Measurements from ENCODE around the gene SULT1A1.
"Not testable (repeated sequence)": the region's sequence is repeated elsewhere in the genome, so short reads cannot be mapped to it uniquely, and the experiment has no call there.

The SULT1A1 gene

DNA sequence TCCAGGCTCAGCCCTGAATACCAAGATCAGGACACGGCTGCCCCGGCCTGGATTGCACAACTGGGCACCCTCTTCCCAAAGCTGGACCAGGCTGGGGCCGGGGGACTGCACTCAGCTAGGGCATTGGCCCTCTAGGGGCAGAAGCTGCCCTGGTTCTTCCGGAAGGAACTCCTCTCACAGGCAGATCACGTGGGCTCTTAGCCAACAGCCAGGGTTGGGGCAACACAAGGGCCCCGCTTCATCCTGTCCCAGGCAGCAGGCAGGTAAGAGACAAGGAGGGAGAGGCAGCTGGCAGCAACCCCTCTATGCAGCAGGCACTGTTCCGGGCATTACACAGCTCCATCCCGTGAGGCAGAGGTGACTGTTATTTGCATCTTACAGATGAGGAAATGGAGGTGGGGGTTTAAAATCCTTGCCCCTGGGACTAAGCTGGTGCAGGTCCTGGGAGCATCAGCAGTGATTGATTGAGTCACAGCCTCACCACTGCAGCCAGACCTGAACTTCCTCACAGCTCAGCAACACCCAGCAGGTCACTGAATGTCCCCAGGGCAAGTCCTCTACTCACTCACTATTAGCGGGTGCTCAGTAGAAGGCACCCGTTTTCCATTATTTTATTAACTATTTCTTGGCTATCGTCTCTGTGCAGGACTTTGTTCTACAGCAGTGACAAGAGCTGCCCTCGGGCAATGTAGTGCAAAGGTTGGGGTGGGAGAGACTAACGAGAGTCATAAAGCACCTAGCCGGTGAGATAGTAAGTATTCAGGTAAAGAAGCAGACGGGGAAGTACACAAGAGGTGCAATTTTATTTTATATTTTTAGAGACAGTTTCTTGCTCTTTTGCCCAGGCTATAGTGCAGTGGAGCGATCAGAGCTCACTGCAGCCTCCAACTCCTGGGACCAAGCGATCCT lies 10.2 kb downstream of the SULT1A1 start:
- not testable (repeated sequence) for H3K4me1 ChIP-seq (ENCODE audit: control insufficient read depth, insufficient read depth, low read length); H3K9ac ChIP-seq (ENCODE audit: low read length in 2 of 2); H3K36me3 ChIP-seq (ENCODE audit: control insufficient read depth in 2 of 2, insufficient read depth in 2 of 2, low read length in 2 of 2); H3K4me3 ChIP-seq (ENCODE audit: low read length in 2 of 2); H3K27ac ChIP-seq (ENCODE audit: low read length); H3K9me3 ChIP-seq (ENCODE audit: control insufficient read depth in 2 of 2, low read length in 2 of 2)
- peaks cover 0 to 15% of the 10 kb centered on the region in 2 donors for H3K27me3 ChIP-seq (ENCODE audit: control insufficient read depth in 1 of 2, insufficient read depth in 2 of 2, low read length in 2 of 2)

DNA sequence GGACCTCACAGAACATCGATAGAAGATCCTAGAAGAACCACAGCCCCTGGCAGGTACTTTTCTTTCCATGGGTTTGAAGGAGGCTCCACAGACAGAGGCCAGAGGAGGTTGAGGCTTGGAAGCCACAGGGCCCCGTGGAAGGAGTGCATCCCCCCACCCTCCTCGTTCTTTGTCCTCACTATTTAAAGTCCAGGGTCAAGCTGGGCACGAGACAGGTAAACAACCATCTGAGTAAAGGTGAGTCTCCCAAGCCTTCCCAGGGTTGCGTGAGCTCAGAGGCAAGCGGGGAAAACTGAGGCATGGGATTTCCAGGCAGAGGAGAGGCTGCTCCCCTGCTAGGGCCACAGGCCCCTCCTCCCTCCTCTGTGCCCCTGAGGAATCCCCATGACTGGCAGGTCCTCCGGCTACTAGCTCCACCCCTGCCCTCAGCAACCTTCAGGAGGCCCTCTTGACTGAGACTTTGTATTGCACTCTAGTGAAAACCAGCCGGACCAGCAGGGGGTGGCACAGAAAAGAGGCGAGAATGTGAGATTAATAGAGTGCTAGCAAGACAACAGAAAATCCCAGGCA lies 12.1 kb downstream of the SULT1A1 start:
- no peaks in the 10 kb centered on the region for H3K36me3 ChIP-seq (ENCODE audit: control insufficient read depth in 2 of 2, insufficient read depth in 2 of 2, low read length in 2 of 2)
- H3K9me3 ChIP-seq (ENCODE audit: control insufficient read depth in 2 of 2, low read length in 2 of 2), result no peaks in the 10 kb centered on the region
- H3K4me3 ChIP-seq (ENCODE audit: low read length in 2 of 2), result no peak overlapping the region
- H3K9ac ChIP-seq (ENCODE audit: low read length in 2 of 2), result no peak overlapping the region
- H3K27ac ChIP-seq (ENCODE audit: low read length), result no peak overlapping the region
- H3K27me3 ChIP-seq (ENCODE audit: control insufficient read depth in 1 of 2, insufficient read depth in 2 of 2, low read length in 2 of 2), result peaks cover 0 to 6% of the 10 kb centered on the region in 2 donors
- no peaks in the 10 kb centered on the region for H3K4me1 ChIP-seq (ENCODE audit: control insufficient read depth, insufficient read depth, low read length)

DNA sequence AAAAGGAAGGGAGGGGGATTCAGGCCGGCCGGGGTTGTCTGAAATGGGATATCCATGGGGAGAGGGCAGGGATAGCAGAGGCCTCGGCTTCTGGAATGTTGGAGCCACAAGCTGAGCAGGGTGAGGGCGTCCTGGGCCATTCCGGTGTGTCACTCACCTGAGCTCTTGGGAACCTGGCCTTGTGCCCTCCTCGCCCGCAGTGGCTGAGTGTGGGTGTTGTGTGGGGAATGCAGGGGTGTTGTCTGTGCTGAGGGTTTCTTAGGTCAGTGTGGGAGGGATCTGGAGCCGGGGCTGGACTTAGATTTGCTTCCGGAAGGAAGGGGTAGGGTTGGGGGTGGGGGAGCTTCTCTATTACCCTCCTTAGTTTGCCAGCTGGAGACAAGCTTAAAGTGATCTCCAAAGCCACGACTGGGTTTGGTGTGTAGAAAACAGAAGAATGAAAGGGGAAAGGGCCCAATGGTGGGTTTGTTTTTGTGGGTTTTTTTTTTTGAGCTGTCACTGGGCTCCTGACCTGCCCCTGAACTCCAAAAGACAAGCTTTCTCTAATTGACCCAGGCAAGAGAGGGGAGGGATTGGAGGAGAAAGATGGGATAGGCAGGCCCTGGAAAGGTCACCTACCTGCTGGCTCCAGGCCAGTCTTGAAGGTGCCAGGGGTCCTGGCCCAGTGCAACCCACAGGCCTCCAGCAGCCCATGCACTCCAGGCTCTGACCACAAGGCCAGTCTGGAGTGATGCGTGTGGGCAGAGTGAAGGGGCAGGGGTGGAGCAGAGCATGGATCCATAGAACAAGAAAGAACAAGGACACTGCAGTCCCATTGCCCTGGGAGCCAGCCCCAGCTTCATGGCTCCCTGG lies 12.8 kb downstream of the SULT1A1 start, which contains the start of gene SULT1A2:
Gene SULT1A2 (minus strand): TSS at position 211 of the 852 bp plus-strand sequence. CDS start 1,120 bp downstream, outside the sequence.
- no peaks in the 10 kb centered on the region for H3K4me1 ChIP-seq (ENCODE audit: control insufficient read depth, insufficient read depth, low read length)
- H3K36me3 ChIP-seq (ENCODE audit: control insufficient read depth in 2 of 2, insufficient read depth in 2 of 2, low read length in 2 of 2), result no peaks in the 10 kb centered on the region
- no peak within 1 kb of the TSS for H3K9ac ChIP-seq (ENCODE audit: low read length in 2 of 2)
- no peaks in the 10 kb centered on the region for H3K9me3 ChIP-seq (ENCODE audit: control insufficient read depth in 2 of 2, low read length in 2 of 2)
- H3K27me3 ChIP-seq (ENCODE audit: control insufficient read depth in 1 of 2, insufficient read depth in 2 of 2, low read length in 2 of 2), result peaks cover 0 to 6% of the 10 kb centered on the region in 2 donors
- peak within 1 kb of the TSS in 1 of 2 donors; percentile 49 for H3K4me3 ChIP-seq (ENCODE audit: low read length in 2 of 2)
- H3K27ac ChIP-seq (ENCODE audit: low read length), result no peak within 1 kb of the TSS

DNA sequence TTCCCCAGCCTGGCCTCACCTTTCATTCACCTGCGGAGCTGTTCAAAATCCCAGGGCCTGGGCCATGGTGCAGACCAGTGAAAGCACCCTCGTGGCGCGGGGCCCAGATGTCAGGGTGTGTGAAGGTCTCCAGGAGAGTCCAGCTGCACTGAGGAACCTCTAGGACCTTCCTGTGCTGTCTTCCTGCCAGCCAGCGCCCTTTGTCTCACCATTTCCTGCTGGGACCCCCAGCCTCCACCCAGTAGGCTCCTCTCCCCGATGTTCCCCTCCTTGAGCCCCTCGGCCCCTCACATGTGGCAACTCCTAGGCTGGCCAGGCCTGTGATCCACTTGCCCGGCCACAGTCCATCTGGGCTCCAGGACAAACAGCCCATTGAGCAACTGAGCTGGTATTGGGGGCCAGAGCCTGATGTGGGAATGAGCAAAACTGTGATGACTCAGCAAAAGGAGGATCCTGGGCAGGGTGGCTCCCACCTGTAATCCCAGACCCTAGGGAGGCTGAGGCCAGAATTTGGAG lies 13.7 kb downstream of the SULT1A1 start:
- H3K4me1 ChIP-seq (ENCODE audit: control insufficient read depth, insufficient read depth, low read length), result no peaks in the 10 kb centered on the region
- no peaks in the 10 kb centered on the region for H3K9me3 ChIP-seq (ENCODE audit: control insufficient read depth in 2 of 2, low read length in 2 of 2)
- no peak overlapping the region for H3K9ac ChIP-seq (ENCODE audit: low read length in 2 of 2)
- no peak overlapping the region for H3K27ac ChIP-seq (ENCODE audit: low read length)
- H3K27me3 ChIP-seq (ENCODE audit: control insufficient read depth in 1 of 2, insufficient read depth in 2 of 2, low read length in 2 of 2), result peaks cover 0 to 6% of the 10 kb centered on the region in 2 donors
- H3K4me3 ChIP-seq (ENCODE audit: low read length in 2 of 2), result no peak overlapping the region
- peaks cover 0 to 5% of the 10 kb centered on the region in 2 donors for H3K36me3 ChIP-seq (ENCODE audit: control insufficient read depth in 2 of 2, insufficient read depth in 2 of 2, low read length in 2 of 2)

DNA sequence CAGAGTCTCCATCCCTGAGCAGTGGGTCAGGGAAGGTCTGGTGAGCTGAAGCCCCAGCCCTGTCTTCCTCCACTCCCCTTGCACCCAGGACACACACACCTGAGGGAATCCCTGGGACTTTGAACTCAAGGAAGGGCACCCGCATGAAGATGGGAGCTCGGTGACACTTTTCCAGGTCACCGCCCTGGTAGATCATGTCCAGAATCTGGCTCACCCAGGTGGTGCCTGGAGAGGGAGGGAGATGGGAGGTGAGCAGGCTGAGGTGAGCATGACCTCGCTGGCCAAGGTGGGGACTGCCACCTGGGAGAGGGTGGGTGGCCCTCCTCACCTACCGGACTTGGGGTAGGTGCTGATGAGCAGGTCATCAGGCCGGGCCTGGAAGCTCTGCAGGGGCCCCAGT lies 14.4 kb downstream of the SULT1A1 start:
- H3K4me1 ChIP-seq (ENCODE audit: control insufficient read depth, insufficient read depth, low read length); H3K27ac ChIP-seq (ENCODE audit: low read length); H3K9ac ChIP-seq (ENCODE audit: low read length in 2 of 2); H3K9me3 ChIP-seq (ENCODE audit: control insufficient read depth in 2 of 2, low read length in 2 of 2); H3K27me3 ChIP-seq (ENCODE audit: control insufficient read depth in 1 of 2, insufficient read depth in 2 of 2, low read length in 2 of 2); H3K4me3 ChIP-seq (ENCODE audit: low read length in 2 of 2); H3K36me3 ChIP-seq (ENCODE audit: control insufficient read depth in 2 of 2, insufficient read depth in 2 of 2, low read length in 2 of 2): not testable (repeated sequence)

DNA sequence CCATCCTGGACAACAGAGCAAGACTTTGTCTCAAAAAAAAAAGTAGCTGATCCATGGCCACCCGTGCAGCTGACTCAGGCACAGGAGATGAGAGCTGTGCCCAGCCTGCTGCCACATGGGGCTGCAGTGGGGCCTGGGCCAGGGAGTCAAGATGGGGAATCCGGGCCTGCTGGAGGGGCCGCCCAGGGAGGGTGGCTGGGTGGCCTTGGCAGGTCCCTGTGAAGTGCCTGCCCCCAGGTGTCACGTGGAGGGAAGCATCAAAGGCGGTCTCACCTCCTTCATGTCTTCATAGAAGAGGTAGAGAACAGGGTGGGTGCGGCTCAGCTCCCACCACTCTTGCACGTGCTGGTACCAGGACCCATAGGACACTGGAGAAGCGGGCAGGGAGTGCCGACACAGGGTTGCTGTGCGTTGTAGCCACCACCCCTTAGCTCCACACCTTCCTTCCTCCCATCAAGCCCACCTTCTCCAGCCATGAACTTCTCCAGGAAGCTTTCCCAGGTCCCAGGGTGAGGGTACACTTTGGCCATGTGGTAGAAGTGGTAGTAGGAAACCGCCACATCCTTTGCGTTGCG lies 16.8 kb downstream of the SULT1A1 start:
- Histone ChIP-seq H3K27me3 (ENCODE audit: control insufficient read depth in 1 of 2, insufficient read depth in 2 of 2, low read length in 2 of 2) (peaks cover 0 to 4% of the 10 kb centered on the region in 2 donors), H3K4me3 (ENCODE audit: low read length in 2 of 2) (no peak overlapping the region), H3K27ac (ENCODE audit: low read length) (no peak overlapping the region), H3K9ac (ENCODE audit: low read length in 2 of 2) (no peak overlapping the region), H3K9me3 (ENCODE audit: control insufficient read depth in 2 of 2, low read length in 2 of 2) (no peaks in the 10 kb centered on the region), H3K4me1 (ENCODE audit: control insufficient read depth, insufficient read depth, low read length) (no peaks in the 10 kb centered on the region), H3K36me3 (ENCODE audit: control insufficient read depth in 2 of 2, insufficient read depth in 2 of 2, low read length in 2 of 2) (peaks cover 13 to 17% of the 10 kb centered on the region in 2 donors)

DNA sequence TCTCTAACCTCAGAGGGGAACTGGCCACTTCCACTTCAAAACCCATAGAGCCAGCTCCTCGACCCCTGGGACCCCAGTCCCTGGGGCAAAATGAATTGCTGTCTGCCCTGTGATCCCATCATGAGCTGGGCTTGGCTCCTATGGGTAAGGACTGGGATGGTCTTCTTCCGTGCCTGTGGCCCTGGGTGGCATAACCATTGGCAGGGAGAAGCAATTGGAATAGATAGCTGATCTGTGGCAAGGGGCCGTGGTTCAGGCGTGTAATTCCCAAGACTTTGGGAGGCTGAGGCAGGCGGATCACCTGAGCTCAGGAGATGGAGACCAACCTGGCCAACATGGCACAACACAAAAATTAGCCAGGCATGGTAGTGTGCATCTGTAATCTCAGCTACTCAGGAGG lies 17.3 kb downstream of the SULT1A1 start:
- no peaks in the 10 kb centered on the region for H3K4me1 ChIP-seq (ENCODE audit: control insufficient read depth, insufficient read depth, low read length)
- no peaks in the 10 kb centered on the region for H3K9me3 ChIP-seq (ENCODE audit: control insufficient read depth in 2 of 2, low read length in 2 of 2)
- no peak overlapping the region for H3K27ac ChIP-seq (ENCODE audit: low read length)
- peaks cover 16 to 18% of the 10 kb centered on the region in 2 donors for H3K36me3 ChIP-seq (ENCODE audit: control insufficient read depth in 2 of 2, insufficient read depth in 2 of 2, low read length in 2 of 2)
- H3K4me3 ChIP-seq (ENCODE audit: low read length in 2 of 2), result no peak overlapping the region
- peaks cover 0 to 3% of the 10 kb centered on the region in 2 donors for H3K27me3 ChIP-seq (ENCODE audit: control insufficient read depth in 1 of 2, insufficient read depth in 2 of 2, low read length in 2 of 2)
- H3K9ac ChIP-seq (ENCODE audit: low read length in 2 of 2), result no peak overlapping the region

DNA sequence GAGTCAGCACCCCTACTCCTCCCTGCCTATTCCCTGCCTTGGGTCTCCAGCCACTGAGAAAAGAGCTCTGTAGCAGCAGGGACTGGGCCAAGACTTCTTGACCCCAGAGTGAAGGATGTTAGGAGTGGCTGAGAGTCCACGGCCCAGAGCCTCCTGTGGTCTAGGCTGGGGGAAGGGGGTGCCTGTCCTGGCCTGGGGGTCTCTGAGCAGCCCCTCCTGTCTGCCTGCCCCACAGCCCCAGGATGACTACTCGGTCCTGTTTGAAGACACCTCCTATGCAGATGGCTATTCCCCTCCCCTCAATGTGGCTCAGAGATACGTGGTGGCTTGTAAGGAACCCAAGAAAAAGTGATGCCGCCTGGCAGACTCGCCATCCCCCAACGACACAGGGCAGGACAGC lies 18.5 kb downstream of the SULT1A1 start:
- H3K9me3 ChIP-seq (ENCODE audit: control insufficient read depth in 2 of 2, low read length in 2 of 2), result no peaks in the 10 kb centered on the region
- no peaks in the 10 kb centered on the region for H3K4me1 ChIP-seq (ENCODE audit: control insufficient read depth, insufficient read depth, low read length)
- H3K4me3 ChIP-seq (ENCODE audit: low read length in 2 of 2), result no peak overlapping the region
- H3K27me3 ChIP-seq (ENCODE audit: control insufficient read depth in 1 of 2, insufficient read depth in 2 of 2, low read length in 2 of 2), result no peaks in the 10 kb centered on the region
- no peak overlapping the region for H3K9ac ChIP-seq (ENCODE audit: low read length in 2 of 2)
- H3K27ac ChIP-seq (ENCODE audit: low read length), result no peak overlapping the region
- peaks cover 24% of the 10 kb centered on the region in 2 donors for H3K36me3 ChIP-seq (ENCODE audit: control insufficient read depth in 2 of 2, insufficient read depth in 2 of 2, low read length in 2 of 2)

DNA sequence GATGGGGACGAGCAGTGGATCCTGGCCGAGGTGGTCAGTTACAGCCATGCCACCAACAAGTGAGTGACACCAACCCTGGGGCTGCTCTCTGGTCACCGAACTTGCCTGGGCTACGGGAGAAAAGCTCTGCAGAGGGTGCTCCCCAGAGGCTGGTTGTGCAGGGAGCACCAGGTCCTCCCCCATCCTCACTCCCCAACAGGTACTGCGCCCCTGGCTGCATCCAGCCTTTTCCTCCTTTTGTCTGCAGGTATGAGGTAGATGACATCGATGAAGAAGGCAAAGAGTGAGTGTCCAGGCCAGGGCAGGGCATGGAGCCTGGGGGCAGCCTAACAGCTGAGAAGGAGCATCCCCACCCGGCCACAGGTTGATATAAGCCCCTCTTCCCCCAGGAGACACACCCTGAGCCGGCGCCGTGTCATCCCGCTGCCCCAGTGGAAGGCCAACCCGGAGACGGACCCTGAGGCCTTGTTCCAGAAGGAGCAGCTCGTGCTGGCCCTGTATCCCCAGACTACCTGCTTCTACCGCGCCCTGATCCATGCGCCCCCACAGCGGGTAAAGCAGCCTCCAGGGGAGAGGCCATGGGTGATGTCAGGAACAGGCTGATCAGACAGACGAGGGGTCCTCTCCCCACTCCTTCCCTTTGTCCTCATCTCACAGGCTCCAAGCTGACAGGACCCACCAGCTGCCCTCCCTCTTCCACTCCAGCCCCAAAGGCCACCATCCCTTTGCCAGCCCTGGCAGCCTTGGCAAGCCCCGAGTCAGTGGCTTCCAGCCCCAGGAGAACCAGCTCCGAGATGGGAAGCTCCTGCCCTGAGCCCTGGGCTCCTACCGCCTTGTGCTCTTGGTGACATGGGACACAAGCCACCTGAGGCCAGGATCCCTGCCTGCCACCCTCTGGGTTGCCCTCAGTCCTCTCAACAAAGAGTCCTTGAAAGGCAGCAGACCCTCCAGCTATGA lies 19.2 kb downstream of the SULT1A1 start:
- peaks cover 26 to 27% of the 10 kb centered on the region in 2 donors for H3K36me3 ChIP-seq (ENCODE audit: control insufficient read depth in 2 of 2, insufficient read depth in 2 of 2, low read length in 2 of 2)
- no peak overlapping the region for H3K27ac ChIP-seq (ENCODE audit: low read length)
- no peaks in the 10 kb centered on the region for H3K9me3 ChIP-seq (ENCODE audit: control insufficient read depth in 2 of 2, low read length in 2 of 2)
- no peak overlapping the region for H3K4me3 ChIP-seq (ENCODE audit: low read length in 2 of 2)
- H3K27me3 ChIP-seq (ENCODE audit: control insufficient read depth in 1 of 2, insufficient read depth in 2 of 2, low read length in 2 of 2), result no peaks in the 10 kb centered on the region
- no peaks in the 10 kb centered on the region for H3K4me1 ChIP-seq (ENCODE audit: control insufficient read depth, insufficient read depth, low read length)
- no peak overlapping the region for H3K9ac ChIP-seq (ENCODE audit: low read length in 2 of 2)

All from stomach smooth muscle (tissue), 2 donors.